ENCODE data around the gene SPRN.

- TF ChIP-seq ZNF274 (IDR thresholded peaks at IDR 0.05; ENCODE audit: low read depth, low read length) (no peak), YY1 (IDR thresholded peaks at IDR 0.05; ENCODE audit: insufficient read depth, insufficient read length) (no peak), SUZ12 (IDR thresholded peaks at IDR 0.05; ENCODE audit: extremely low read depth, insufficient read depth, insufficient read length) (no peak)
Measured at GRCh38 chr10:133461027-133461426, 36.6 kb upstream of the SPRN start.

Data from NT2/D1 (cell line).